ENCODE data around the gene PRKAR1B. TPM values are rescaled to one million over a fixed set of nuclear protein-coding genes. Genes with fewer than 3 reads are reported as not detected.

PRKAR1B gene
- total and polyA plus RNA-seq, 10 of the 15 experiments (the other 5 are each of a cell fraction or from before 2014, with no cell fraction given): 1.4 to 45.6 (median 19.3) TPM

DNA sequence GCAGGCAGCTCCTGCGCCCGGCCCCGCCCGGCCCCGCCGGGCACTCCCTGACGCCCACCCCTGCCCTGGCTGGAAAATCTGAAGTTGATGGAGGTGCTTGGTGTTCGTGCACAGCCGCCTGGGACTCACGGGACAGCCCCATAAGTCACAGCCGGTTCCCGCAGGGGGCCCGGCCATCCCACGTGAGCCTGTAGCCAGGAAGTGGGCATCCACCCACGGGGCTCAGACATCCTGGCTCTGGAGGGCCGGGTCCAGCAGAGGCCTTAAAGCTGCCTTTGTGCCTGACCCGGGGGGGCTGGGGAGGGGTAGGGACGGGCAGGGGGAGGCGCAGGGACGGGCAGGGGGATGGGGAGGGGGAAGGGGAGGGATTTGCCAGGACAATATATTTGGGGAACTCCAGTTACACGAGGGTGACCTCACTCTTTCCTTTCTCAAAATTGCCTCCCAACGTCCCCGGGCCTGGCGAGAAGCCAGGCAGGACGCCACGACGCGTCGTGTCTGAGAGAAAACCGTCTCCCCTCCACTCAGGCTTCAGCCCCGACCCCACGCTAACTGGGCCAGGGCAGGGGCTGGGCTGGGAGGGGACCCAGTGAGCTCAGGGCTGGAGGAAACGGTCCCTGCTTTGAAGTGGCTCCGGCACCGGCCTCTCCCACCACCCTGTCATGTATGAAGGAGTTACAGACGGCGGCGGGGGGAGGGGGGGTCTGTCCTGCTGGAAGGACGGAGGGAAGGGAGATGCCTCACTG is 125.3 kb downstream of the PRKAR1B start (continued):
- TF ChIP-seq, protein P1, sequence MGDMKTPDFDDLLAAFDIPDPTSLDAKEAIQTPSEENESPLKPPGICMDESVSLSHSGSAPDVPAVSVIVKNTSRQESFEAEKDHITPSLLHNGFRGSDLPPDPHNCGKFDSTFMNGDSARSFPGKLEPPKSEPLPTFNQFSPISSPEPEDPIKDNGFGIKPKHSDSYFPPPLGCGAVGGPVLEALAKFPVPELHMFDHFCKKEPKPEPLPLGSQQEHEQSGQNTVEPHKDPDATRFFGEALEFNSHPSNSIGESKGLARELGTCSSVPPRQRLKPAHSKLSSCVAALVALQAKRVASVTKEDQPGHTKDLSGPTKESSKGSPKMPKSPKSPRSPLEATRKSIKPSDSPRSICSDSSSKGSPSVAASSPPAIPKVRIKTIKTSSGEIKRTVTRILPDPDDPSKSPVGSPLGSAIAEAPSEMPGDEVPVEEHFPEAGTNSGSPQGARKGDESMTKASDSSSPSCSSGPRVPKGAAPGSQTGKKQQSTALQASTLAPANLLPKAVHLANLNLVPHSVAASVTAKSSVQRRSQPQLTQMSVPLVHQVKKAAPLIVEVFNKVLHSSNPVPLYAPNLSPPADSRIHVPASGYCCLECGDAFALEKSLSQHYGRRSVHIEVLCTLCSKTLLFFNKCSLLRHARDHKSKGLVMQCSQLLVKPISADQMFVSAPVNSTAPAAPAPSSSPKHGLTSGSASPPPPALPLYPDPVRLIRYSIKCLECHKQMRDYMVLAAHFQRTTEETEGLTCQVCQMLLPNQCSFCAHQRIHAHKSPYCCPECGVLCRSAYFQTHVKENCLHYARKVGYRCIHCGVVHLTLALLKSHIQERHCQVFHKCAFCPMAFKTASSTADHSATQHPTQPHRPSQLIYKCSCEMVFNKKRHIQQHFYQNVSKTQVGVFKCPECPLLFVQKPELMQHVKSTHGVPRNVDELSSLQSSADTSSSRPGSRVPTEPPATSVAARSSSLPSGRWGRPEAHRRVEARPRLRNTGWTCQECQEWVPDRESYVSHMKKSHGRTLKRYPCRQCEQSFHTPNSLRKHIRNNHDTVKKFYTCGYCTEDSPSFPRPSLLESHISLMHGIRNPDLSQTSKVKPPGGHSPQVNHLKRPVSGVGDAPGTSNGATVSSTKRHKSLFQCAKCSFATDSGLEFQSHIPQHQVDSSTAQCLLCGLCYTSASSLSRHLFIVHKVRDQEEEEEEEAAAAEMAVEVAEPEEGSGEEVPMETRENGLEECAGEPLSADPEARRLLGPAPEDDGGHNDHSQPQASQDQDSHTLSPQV (IDR thresholded peaks at IDR 0.05): no peak

DNA sequence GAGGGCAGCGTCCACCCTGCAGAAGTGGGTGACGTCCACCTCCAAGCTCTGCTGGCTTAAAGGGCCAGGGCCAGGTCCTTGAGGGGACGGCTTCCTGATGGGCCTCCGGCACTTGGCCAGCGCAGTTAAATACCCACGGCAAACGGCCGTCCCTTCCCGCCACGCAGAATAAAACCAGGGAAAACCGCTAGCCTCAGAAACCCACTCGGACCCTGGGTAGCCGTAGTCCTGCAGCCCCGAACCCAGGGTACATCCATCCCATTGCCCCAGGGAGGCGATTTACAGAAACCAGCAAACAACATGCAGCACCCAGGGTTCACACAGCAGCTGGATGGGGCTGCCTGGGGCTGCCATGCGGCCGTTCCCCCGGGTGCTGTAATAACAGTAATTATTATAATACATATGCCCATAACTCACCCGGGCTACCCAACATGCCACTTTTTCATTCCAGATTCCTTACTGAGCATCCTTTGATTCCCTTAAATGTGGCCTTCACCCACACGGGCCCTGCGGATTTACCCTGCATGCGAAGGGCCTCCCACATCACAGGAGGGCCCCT is 126.0 kb downstream of the PRKAR1B start:
- Histone ChIP-seq H3K36me3 (ENCODE audit: control insufficient read depth in 2 of 2, insufficient read depth in 2 of 2, low read length in 1 of 2) (peaks cover 0 to 3% of the 10 kb centered on the region in 2 experiments; a peak in 3 of 4 replicates), H3K27ac (ENCODE audit: control insufficient read depth, insufficient read depth) (peak overlapping the region; percentile 98), H3K4me3 (peak overlapping the region; percentile 67), H3K4me1 (ENCODE audit: control insufficient read depth, insufficient read depth, low read length) (peaks cover 54% of the 10 kb centered on the region), H3K27me3 (replicated peaks in 1 of 2; ENCODE audit: control insufficient read depth in 2 of 2, insufficient read depth in 2 of 2, low read length in 1 of 2) (no peaks in the 10 kb centered on the region), H3K9ac (ENCODE audit: control insufficient read depth, insufficient read depth, low read length) (peak overlapping the region; percentile 69), H4K20me1 (ENCODE audit: control insufficient read depth, insufficient read depth) (no peaks in the 10 kb centered on the region), H3K9me3 (replicated peaks; ENCODE audit: control insufficient read depth, insufficient read depth, low read length) (no peaks in the 10 kb centered on the region; the same call in 2 of the 3 replicates), H3K79me2 (ENCODE audit: control insufficient read depth, insufficient read depth, low read length) (peaks cover 32% of the 10 kb centered on the region), H3K4me2 (ENCODE audit: control insufficient read depth, insufficient read depth) (peak overlapping the region; percentile 96), H2AFZ (ENCODE audit: control insufficient read depth, low read depth, low read length) (peak overlapping the region; percentile 75)
- ChIA-PET POLR2A (no interaction called here), SMC1A (ENCODE audit: uncharacterized antibody, unreplicated experiment) (no interaction called here), RAD21 (ENCODE audit: unreplicated experiment) (interaction anchor here (0.6 to 1.2 kb wide), 4 partner anchors 7 to 1267 kb away, joined by 3 to 4 read pairs (median 4); no protein-coding TSS in a partner anchor), CTCF (no interaction called here)
- BruUV-seq (replicated peaks): TSS peak; percentile 39
- WGBS (ENCODE audit: insufficient coverage, insufficient replicate concordance, low lambda C conversion rate, missing lambda C conversion rate): 36% methylated on average over 22 of the region's 22 CpGs
- TF ChIP-seq, protein P2, sequence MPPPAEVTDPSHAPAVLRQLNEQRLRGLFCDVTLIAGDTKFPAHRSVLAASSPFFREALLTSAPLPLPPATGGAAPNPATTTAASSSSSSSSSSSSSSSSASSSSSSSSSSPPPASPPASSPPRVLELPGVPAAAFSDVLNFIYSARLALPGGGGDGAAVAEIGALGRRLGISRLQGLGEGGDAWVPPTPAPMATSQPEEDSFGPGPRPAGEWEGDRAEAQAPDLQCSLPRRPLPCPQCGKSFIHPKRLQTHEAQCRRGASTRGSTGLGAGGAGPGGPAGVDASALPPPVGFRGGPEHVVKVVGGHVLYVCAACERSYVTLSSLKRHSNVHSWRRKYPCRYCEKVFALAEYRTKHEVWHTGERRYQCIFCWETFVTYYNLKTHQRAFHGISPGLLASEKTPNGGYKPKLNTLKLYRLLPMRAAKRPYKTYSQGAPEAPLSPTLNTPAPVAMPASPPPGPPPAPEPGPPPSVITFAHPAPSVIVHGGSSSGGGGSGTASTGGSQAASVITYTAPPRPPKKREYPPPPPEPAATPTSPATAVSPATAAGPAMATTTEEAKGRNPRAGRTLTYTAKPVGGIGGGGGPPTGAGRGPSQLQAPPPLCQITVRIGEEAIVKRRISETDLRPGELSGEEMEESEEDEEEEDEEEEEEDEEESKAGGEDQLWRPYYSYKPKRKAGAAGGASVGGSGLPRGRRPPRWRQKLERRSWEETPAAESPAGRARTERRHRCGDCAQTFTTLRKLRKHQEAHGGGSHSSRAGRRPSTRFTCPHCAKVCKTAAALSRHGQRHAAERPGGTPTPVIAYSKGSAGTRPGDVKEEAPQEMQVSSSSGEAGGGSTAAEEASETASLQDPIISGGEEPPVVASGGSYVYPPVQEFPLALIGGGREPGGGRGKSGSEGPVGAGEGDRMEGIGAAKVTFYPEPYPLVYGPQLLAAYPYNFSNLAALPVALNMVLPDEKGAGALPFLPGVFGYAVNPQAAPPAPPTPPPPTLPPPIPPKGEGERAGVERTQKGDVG (CRISPR knock-in tag; IDR thresholded peaks at IDR 0.05): no peak
- TF ChIP-seq TARDBP (IDR thresholded peaks at IDR 0.05; ENCODE audit: borderline replicate concordance): no peak
- TF ChIP-seq RB1 (IDR thresholded peaks at IDR 0.05; ENCODE audit: borderline replicate concordance): 0 out of 2 replicates have a peak, but pooled peaks have one; percentile 35
- no peak for TF ChIP-seq BMI1 (IDR thresholded peaks at IDR 0.05; ENCODE audit: borderline replicate concordance)
- no peak for TF ChIP-seq POLR2AphosphoS2 (IDR thresholded peaks at IDR 0.05; ENCODE audit: low read depth, low read length)
- TF ChIP-seq HDAC6 (IDR thresholded peaks at IDR 0.05; ENCODE audit: unreplicated experiment): no peak
- TF ChIP-seq SP1 (IDR thresholded peaks at IDR 0.05; ENCODE audit: low read depth, low read length): no peak
- TF ChIP-seq RCOR1 (conservative IDR thresholded peaks at IDR 0.05; ENCODE audit: low read depth, low read length): no peak
- FAIRE-seq: no peak
- ATAC-seq: no peak
- in situ Hi-C loops (cut with MboI) (no loop called here), intact Hi-C loops (cut with micrococcal nuclease; ENCODE audit: unreplicated experiment) (loop anchor here (5.0 kb wide), 2 partner anchors 271 to 351 kb away; partner anchors contain the start of gene ADAP1)
- no peak for DNase-seq (ENCODE audit: low read depth, low spot score)

Data from GM12878 (cell line).